ENCODE data around the gene PIEZO1. TPM values are rescaled to one million over a fixed set of nuclear protein-coding genes. Genes with fewer than 3 reads are reported as not detected.
"Not testable (repeated sequence)": the region's sequence is repeated elsewhere in the genome, so short reads cannot be mapped to it uniquely, and the experiment has no call there.

Gene PIEZO1
- total RNA-seq, 1 donor, result 197 TPM

- no peak overlapping the region for H3K4me3 ChIP-seq (ENCODE audit: low read depth, low read length)
- no peak for DNase-seq (ENCODE audit: low read depth)
- TF ChIP-seq CTCF (IDR thresholded peaks at IDR 0.05; ENCODE audit: insufficient read depth, low read depth, low read length), result no peak
Measured at GRCh38 chr16:88671806-88672205, 113.2 kb downstream of the PIEZO1 start.

GRCh38 chr16:88669980-88670379, 115.0 kb downstream of the PIEZO1 start:
- no peak overlapping the region for H3K4me3 ChIP-seq (ENCODE audit: low read depth, low read length)
- TF ChIP-seq CTCF (IDR thresholded peaks at IDR 0.05; ENCODE audit: insufficient read depth, low read depth, low read length), result no peak
- no peak for DNase-seq (ENCODE audit: low read depth)

GRCh38 chr16:88669493-88669892, 115.5 kb downstream of the PIEZO1 start:
- not testable (repeated sequence) for H3K4me3 ChIP-seq (ENCODE audit: low read depth, low read length); DNase-seq (ENCODE audit: low read depth)

- peak; percentile 40 for DNase-seq (ENCODE audit: low read depth)
- TF ChIP-seq CTCF (IDR thresholded peaks at IDR 0.05; ENCODE audit: insufficient read depth, low read depth, low read length), result peak; percentile 35
- no peak overlapping the region for H3K4me3 ChIP-seq (ENCODE audit: low read depth, low read length)
Measured at GRCh38 chr16:88667461-88667860, 117.6 kb downstream of the PIEZO1 start.

- no peak for TF ChIP-seq CTCF (IDR thresholded peaks at IDR 0.05; ENCODE audit: insufficient read depth, low read depth, low read length)
Measured at GRCh38 chr16:88665570-88665969, 119.5 kb downstream of the PIEZO1 start.

More at GRCh38 chr16:88665570-88665969, 119.5 kb downstream of the PIEZO1 start:
- H3K4me3 ChIP-seq (ENCODE audit: low read depth, low read length), result no peak overlapping the region
- DNase-seq (ENCODE audit: low read depth), result no peak

Other genes with a start within 250 kb of the PIEZO1 start
- gene ZC3H18, start 214.8 kb downstream of the PIEZO1 start, total RNA-seq, result 12.6 and 17.7 TPM in 2 replicates
- not detected in 2 replicates for gene IL17C, start 146.6 kb downstream of the PIEZO1 start, total RNA-seq
- gene CYBA, start 134.2 kb downstream of the PIEZO1 start, total RNA-seq, result 152 and 167 TPM in 2 replicates
- 111 and 124 TPM in 2 replicates for gene MVD, start 122.1 kb downstream of the PIEZO1 start, total RNA-seq
- not detected in 2 replicates for gene SNAI3, start 98.7 kb downstream of the PIEZO1 start, total RNA-seq
- 13.0 and 19.0 TPM in 2 replicates for gene RNF166, start 78.8 kb downstream of the PIEZO1 start, total RNA-seq
- 19.4 and 25.1 TPM in 2 replicates for gene CTU2, start 78.7 kb downstream of the PIEZO1 start, total RNA-seq
- gene CDT1, start 18.6 kb upstream of the PIEZO1 start, total RNA-seq, result 7.8 and 12.6 TPM in 2 replicates
- gene APRT, start 26.7 kb upstream of the PIEZO1 start, total RNA-seq, result 39.7 and 46.1 TPM in 2 replicates
- gene GALNS, start 71.7 kb upstream of the PIEZO1 start, total RNA-seq, result 24.8 and 26.3 TPM in 2 replicates
- 34.5 and 49.6 TPM in 2 replicates for gene TRAPPC2L, start 71.9 kb upstream of the PIEZO1 start, total RNA-seq
- gene PABPN1L, start 81.4 kb upstream of the PIEZO1 start, total RNA-seq, result not detected in 2 replicates
- not detected in 2 replicates for gene CBFA2T3, start 192.0 kb upstream of the PIEZO1 start, total RNA-seq

All from fibroblast of villous mesenchyme (primary cell).